ENCODE data around the gene DRG1.

DRG1 gene

DNA sequence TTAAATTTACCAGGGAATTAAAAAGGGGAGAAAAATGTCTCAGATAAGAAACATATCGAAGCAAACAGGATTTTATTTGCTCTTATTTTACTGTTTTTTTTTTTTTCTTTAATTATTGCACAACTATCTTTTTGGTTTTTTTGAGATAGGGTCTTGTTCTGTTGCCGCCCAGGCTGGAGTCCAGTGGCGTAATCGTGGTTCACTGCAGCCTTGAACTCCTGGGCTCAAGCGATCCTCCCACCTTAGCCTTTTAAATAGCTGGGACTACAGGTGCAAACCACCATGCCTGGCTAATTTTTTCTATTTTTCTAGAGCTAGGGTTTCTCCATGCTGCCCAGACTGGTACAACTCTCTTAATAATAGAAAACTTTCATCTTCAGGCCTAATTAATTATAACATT lies 32.5 kb downstream of the DRG1 start:
- no peak for DNase-seq
- Histone ChIP-seq H3K36me3 (peaks cover 80 to 97% (median 85%) of the 10 kb centered on the region in 3 donors), H3K9me3 (no peaks in the 10 kb centered on the region), H3K4me3 (no peak overlapping the region), H3K27ac (no peak overlapping the region), H3K4me1 (peaks cover 0 to 6% (median 0%) of the 10 kb centered on the region in 4 donors), H3K27me3 (no peaks in the 10 kb centered on the region)
- TF ChIP-seq, protein P1, sequence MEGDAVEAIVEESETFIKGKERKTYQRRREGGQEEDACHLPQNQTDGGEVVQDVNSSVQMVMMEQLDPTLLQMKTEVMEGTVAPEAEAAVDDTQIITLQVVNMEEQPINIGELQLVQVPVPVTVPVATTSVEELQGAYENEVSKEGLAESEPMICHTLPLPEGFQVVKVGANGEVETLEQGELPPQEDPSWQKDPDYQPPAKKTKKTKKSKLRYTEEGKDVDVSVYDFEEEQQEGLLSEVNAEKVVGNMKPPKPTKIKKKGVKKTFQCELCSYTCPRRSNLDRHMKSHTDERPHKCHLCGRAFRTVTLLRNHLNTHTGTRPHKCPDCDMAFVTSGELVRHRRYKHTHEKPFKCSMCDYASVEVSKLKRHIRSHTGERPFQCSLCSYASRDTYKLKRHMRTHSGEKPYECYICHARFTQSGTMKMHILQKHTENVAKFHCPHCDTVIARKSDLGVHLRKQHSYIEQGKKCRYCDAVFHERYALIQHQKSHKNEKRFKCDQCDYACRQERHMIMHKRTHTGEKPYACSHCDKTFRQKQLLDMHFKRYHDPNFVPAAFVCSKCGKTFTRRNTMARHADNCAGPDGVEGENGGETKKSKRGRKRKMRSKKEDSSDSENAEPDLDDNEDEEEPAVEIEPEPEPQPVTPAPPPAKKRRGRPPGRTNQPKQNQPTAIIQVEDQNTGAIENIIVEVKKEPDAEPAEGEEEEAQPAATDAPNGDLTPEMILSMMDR (IDR thresholded peaks at IDR 0.05): no peak
- intact Hi-C loops (cut with DNase I; ENCODE audit: low total_unique reads): no loop called here

GRCh38 chr22:31436132-31436531 lies 36.7 kb downstream of the DRG1 start:
- Histone ChIP-seq H3K27me3 (no peaks in the 10 kb centered on the region), H3K4me1 (peaks cover 0 to 6% (median 0%) of the 10 kb centered on the region in 4 donors), H3K9me3 (no peaks in the 10 kb centered on the region), H3K36me3 (peaks cover 89 to 97% (median 90%) of the 10 kb centered on the region in 3 donors), H3K4me3 (no peak overlapping the region), H3K27ac (no peak overlapping the region)
- intact Hi-C loops (cut with DNase I; ENCODE audit: low total_unique reads): no loop called here
- no peak for DNase-seq
- TF ChIP-seq, protein P1 (IDR thresholded peaks at IDR 0.05): no peak

GRCh38 chr22:31439808-31440207 lies 40.4 kb downstream of the DRG1 start:
- no peaks in the 10 kb centered on the region for H3K27me3 ChIP-seq
- no peaks in the 10 kb centered on the region for H3K9me3 ChIP-seq
- H3K4me1 ChIP-seq: peaks cover 0 to 6% (median 0%) of the 10 kb centered on the region in 4 donors
- TF ChIP-seq, protein P1 (IDR thresholded peaks at IDR 0.05): no peak
- no peak overlapping the region for H3K27ac ChIP-seq
- H3K36me3 ChIP-seq: peaks cover 83 to 100% (median 88%) of the 10 kb centered on the region in 3 donors
- H3K4me3 ChIP-seq: no peak overlapping the region
- DNase-seq: no peak
- intact Hi-C loops (cut with DNase I; ENCODE audit: low total_unique reads): no loop called here

- H3K27me3 ChIP-seq: no peaks in the 10 kb centered on the region
- intact Hi-C loops (cut with DNase I; ENCODE audit: low total_unique reads): no loop called here
- no peak for DNase-seq
- peaks cover 83 to 100% (median 88%) of the 10 kb centered on the region in 3 donors for H3K36me3 ChIP-seq
- H3K4me1 ChIP-seq: peaks cover 0 to 6% (median 0%) of the 10 kb centered on the region in 4 donors
- TF ChIP-seq, protein P1 (IDR thresholded peaks at IDR 0.05): no peak
- no peak overlapping the region for H3K4me3 ChIP-seq
- H3K9me3 ChIP-seq: no peaks in the 10 kb centered on the region
- no peak overlapping the region for H3K27ac ChIP-seq
Measured at GRCh38 chr22:31440681-31441080, 41.3 kb downstream of the DRG1 start.

DNA sequence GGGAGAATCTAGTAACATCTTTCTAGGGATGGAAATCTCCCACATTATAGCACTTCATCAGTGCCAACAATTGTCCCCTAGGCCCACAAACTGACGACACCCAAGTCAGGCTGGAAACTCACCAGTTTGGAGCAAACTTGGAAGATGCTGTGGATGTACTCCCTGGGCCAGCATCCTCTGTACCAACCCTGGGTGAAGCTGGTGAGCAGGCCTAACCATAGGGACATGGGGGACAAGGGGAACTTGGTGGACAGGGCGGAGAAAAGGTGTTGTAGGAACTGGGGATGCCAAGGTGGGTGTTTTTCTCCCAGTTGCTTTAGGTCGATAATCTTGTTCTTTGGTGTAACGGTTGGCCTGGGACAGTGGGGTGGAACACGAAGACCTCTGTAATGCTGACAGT lies 42.2 kb downstream of the DRG1 start:
- no peaks in the 10 kb centered on the region for H3K4me1 ChIP-seq

More for the DNA sequence above, 42.2 kb downstream of the DRG1 start:
- DNase-seq: no peak
- TF ChIP-seq, protein P1 (IDR thresholded peaks at IDR 0.05): no peak
- intact Hi-C loops (cut with DNase I; ENCODE audit: low total_unique reads): no loop called here
- Histone ChIP-seq H3K9me3 (no peaks in the 10 kb centered on the region), H3K27ac (no peak overlapping the region), H3K4me3 (no peak overlapping the region), H3K27me3 (no peaks in the 10 kb centered on the region), H3K36me3 (peaks cover 79 to 100% (median 87%) of the 10 kb centered on the region in 3 donors)

Data from tibial artery (tissue), 4 donors.